HepG2 (cell line): ENCODE results near the gene ACOT8. TPM values are rescaled to one million over a fixed set of nuclear protein-coding genes. Genes with fewer than 3 reads are reported as not detected.
A peak's percentile ranks its signal among the peaks of the same experiment; 100 is the strongest.

Source experiments
- ESRRA ChIP-seq: sonication (generic); formaldehyde crosslinking; IDR thresholded peaks from 2 replicates; pipeline ENCODE4 v1.5.1; 2020; ENCODE audit warnings: mild to moderate bottlenecking, low read depth, missing genetic modification reagents
- GLI4 ChIP-seq: sonication (generic); formaldehyde crosslinking; IDR thresholded peaks from 2 replicates; pipeline ENCODE4 v1.5.1; 2020; ENCODE audit warnings: missing genetic modification reagents, mild to moderate bottlenecking, moderate library complexity, borderline replicate concordance
- PATZ1 ChIP-seq: sonication (generic); formaldehyde crosslinking; IDR thresholded peaks from 2 replicates; pipeline ENCODE4 v1.4.0; 2020; ENCODE audit warnings: missing genetic modification reagents
- SALL1 ChIP-seq: sonication (generic); formaldehyde crosslinking; IDR thresholded peaks from 2 replicates; pipeline ENCODE4 v1.8.0; 2022; ENCODE audit warnings: mild to moderate bottlenecking, missing genetic modification reagents
- ZBTB26 ChIP-seq: IDR thresholded peaks from 2 replicates; pipeline ENCODE4 v1.6.1; 2016; ENCODE audit warnings: missing compliant biosample characterization, missing genetic modification reagents, borderline replicate concordance
- ZNF138 ChIP-seq: sonication (generic); formaldehyde crosslinking; IDR thresholded peaks from 2 replicates; pipeline ENCODE4 v1.5.0; 2020; ENCODE audit warnings: mild to moderate bottlenecking, low read depth, missing genetic modification reagents
- ZNF44 ChIP-seq: sonication (generic); formaldehyde crosslinking; IDR thresholded peaks from 2 replicates; pipeline ENCODE4 v1.5.1; 2020; ENCODE audit warnings: mild to moderate bottlenecking, missing genetic modification reagents
- ZNF558 ChIP-seq: sonication (generic); formaldehyde crosslinking; IDR thresholded peaks from 2 replicates; pipeline ENCODE4 v1.9.0; 2022; ENCODE audit warnings: mild to moderate bottlenecking, missing genetic modification reagents, borderline replicate concordance
- ZNF614 ChIP-seq: IDR thresholded peaks from 2 replicates; pipeline ENCODE4 v1.6.1; 2018; ENCODE audit warnings: missing biosample characterization, missing genetic modification reagents, inconsistent platforms, borderline replicate concordance
- ZNF768 ChIP-seq: sonication (generic); formaldehyde crosslinking; IDR thresholded peaks from 2 replicates; pipeline ENCODE4 v1.4.0; 2020; ENCODE audit warnings: missing genetic modification reagents
- polyA plus RNA-seq, 8 experiments: library from polyadenylated mRNA; depleted of rRNA in 3 of 8; stranded (reverse) in 7 of 8; unstranded in 1 of 8; fragments of >200 nt; fragmentation: Illumina TruSeq in 4 of 8; extraction: Trizol in 4 of 8; gene quantifications; 2 replicates each; pipeline versions ENCODE4 v1.2.1 to v1.2.3, GENCODE V29; 2011 to 2016; ENCODE audit warnings: low read depth in 4 of 8, missing spikeins in 1 of 8, mixed read lengths in 1 of 8; ENCODE audit not compliant: insufficient read depth in 1 of 8
- total RNA-seq, 5 experiments: library from RNA; depleted of rRNA; stranded (reverse); fragments of >200 nt; fragmentation: Illumina TruSeq; extraction: Trizol; gene quantifications; 2 replicates each; pipeline ENCODE4 v1.2.3, GENCODE V29; 2016; ENCODE audit warnings: low read depth in 1 of 5
- TF ChIP-seq, protein P1 (sequence below): sonication (generic); formaldehyde crosslinking; IDR thresholded peaks from 2 replicates; pipeline ENCODE4 v1.9.0; 2021; ENCODE audit warnings: mild to moderate bottlenecking, missing genetic modification reagents
- TF ChIP-seq, protein P2 (sequence below): sonication (generic); formaldehyde crosslinking; IDR thresholded peaks from 2 replicates; pipeline ENCODE4 v1.9.0; 2021; ENCODE audit warnings: missing genetic modification reagents, borderline replicate concordance
- TF ChIP-seq, protein P3 (sequence below): sonication (generic); formaldehyde crosslinking; IDR thresholded peaks from 2 replicates; pipeline ENCODE4 v1.5.1; 2020; ENCODE audit warnings: mild to moderate bottlenecking, missing genetic modification reagents, moderate library complexity

ACOT8 gene
- total and polyA plus RNA-seq, 2 of the 13 experiments (the other 11 are each of a cell fraction or from before 2014, with no cell fraction given), result 31.4 to 45.5 TPM

DNA sequence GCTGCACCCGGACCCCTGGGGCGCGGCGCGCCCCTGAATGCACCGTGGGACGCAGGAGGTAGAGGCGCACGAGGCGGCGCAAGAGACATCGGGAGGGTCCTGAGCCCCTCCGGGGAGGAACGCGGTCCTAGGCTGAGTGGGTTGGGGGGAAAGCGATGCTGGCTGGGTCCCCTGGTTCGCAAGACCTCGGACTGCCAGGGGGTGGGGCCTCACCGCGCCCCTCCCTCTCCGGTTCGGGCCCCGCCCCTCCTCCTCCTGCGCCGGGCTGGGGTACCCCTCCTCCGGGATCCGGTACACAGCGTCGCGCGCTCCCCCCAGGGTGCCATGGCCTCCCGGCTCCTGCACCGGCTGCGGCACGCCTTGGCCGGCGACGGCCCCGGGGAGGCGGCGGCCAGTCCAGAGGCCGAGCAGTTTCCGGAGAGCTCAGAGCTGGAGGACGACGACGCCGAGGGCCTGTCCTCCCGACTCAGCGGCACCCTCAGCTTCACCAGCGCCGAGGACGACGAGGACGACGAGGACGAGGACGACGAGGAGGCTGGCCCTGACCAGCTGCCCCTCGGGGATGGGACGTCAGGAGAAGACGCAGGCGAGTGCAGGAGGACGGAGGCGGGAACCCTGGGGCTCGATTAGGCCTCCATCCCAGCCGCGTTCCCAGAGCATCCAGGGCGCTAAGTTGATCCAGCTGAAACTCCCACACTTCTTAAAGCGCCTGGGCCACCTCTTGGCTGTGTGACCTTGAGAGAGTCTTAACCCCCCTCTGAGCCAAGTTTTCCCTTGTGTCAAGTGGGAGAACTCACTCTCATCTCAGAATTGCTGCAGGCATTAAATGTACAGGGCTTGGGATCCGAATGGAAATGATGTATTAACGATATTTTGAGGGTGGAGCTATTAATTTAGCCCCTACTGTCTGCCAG, 23.1 kb downstream of the ACOT8 start (continued):
- TF ChIP-seq GLI4 (CRISPR knock-in tag) (peak; percentile 10; the same call in 1 of the 2 replicates), ZNF558 (peak; percentile 61; the same call in 1 of the 2 replicates), ZNF614 (0 out of 2 replicates have a peak, but pooled peaks have one; percentile 13), ESRRA (CRISPR knock-in tag) (peak; percentile 78; the same call in 1 of the 2 replicates), ZBTB26 (CRISPR knock-in tag) (no peak; the same call in 1 of the 2 replicates), ZNF44 (CRISPR knock-in tag) (no peak), SALL1 (CRISPR knock-in tag) (peak; percentile 79), ZNF138 (CRISPR knock-in tag) (peak; percentile 61; the same call in 1 of the 2 replicates), ZNF768 (peak; percentile 83), PATZ1 (peak; percentile 72)
- TF ChIP-seq, protein P1, sequence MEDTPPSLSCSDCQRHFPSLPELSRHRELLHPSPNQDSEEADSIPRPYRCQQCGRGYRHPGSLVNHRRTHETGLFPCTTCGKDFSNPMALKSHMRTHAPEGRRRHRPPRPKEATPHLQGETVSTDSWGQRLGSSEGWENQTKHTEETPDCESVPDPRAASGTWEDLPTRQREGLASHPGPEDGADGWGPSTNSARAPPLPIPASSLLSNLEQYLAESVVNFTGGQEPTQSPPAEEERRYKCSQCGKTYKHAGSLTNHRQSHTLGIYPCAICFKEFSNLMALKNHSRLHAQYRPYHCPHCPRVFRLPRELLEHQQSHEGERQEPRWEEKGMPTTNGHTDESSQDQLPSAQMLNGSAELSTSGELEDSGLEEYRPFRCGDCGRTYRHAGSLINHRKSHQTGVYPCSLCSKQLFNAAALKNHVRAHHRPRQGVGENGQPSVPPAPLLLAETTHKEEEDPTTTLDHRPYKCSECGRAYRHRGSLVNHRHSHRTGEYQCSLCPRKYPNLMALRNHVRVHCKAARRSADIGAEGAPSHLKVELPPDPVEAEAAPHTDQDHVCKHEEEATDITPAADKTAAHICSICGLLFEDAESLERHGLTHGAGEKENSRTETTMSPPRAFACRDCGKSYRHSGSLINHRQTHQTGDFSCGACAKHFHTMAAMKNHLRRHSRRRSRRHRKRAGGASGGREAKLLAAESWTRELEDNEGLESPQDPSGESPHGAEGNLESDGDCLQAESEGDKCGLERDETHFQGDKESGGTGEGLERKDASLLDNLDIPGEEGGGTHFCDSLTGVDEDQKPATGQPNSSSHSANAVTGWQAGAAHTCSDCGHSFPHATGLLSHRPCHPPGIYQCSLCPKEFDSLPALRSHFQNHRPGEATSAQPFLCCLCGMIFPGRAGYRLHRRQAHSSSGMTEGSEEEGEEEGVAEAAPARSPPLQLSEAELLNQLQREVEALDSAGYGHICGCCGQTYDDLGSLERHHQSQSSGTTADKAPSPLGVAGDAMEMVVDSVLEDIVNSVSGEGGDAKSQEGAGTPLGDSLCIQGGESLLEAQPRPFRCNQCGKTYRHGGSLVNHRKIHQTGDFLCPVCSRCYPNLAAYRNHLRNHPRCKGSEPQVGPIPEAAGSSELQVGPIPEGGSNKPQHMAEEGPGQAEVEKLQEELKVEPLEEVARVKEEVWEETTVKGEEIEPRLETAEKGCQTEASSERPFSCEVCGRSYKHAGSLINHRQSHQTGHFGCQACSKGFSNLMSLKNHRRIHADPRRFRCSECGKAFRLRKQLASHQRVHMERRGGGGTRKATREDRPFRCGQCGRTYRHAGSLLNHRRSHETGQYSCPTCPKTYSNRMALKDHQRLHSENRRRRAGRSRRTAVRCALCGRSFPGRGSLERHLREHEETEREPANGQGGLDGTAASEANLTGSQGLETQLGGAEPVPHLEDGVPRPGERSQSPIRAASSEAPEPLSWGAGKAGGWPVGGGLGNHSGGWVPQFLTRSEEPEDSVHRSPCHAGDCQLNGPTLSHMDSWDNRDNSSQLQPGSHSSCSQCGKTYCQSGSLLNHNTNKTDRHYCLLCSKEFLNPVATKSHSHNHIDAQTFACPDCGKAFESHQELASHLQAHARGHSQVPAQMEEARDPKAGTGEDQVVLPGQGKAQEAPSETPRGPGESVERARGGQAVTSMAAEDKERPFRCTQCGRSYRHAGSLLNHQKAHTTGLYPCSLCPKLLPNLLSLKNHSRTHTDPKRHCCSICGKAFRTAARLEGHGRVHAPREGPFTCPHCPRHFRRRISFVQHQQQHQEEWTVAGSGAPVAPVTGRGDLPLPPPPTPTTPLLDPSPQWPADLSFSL, result no peak
- TF ChIP-seq, protein P2, sequence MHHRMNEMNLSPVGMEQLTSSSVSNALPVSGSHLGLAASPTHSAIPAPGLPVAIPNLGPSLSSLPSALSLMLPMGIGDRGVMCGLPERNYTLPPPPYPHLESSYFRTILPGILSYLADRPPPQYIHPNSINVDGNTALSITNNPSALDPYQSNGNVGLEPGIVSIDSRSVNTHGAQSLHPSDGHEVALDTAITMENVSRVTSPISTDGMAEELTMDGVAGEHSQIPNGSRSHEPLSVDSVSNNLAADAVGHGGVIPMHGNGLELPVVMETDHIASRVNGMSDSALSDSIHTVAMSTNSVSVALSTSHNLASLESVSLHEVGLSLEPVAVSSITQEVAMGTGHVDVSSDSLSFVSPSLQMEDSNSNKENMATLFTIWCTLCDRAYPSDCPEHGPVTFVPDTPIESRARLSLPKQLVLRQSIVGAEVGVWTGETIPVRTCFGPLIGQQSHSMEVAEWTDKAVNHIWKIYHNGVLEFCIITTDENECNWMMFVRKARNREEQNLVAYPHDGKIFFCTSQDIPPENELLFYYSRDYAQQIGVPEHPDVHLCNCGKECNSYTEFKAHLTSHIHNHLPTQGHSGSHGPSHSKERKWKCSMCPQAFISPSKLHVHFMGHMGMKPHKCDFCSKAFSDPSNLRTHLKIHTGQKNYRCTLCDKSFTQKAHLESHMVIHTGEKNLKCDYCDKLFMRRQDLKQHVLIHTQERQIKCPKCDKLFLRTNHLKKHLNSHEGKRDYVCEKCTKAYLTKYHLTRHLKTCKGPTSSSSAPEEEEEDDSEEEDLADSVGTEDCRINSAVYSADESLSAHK (CRISPR knock-in tag), result no peak
- TF ChIP-seq, protein P3, sequence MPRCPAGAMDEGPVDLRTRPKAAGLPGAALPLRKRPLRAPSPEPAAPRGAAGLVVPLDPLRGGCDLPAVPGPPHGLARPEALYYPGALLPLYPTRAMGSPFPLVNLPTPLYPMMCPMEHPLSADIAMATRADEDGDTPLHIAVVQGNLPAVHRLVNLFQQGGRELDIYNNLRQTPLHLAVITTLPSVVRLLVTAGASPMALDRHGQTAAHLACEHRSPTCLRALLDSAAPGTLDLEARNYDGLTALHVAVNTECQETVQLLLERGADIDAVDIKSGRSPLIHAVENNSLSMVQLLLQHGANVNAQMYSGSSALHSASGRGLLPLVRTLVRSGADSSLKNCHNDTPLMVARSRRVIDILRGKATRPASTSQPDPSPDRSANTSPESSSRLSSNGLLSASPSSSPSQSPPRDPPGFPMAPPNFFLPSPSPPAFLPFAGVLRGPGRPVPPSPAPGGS (CRISPR knock-in tag), result 0 out of 2 replicates have a peak, but pooled peaks have one; percentile 38
